ENCODE data around the gene BANK1. TPM values are rescaled to one million over a fixed set of nuclear protein-coding genes. Genes with fewer than 3 reads are reported as not detected.

Gene BANK1
- total and polyA plus RNA-seq, 10 of the 15 experiments (the other 5 are each of a cell fraction or from before 2014, with no cell fraction given): 0.13 to 2.1 (median 0.42) TPM

- H3K27ac ChIP-seq (ENCODE audit: control insufficient read depth, insufficient read depth): no peak overlapping the region
- ChIA-PET RAD21 (ENCODE audit: unreplicated experiment) (no interaction called here), SMC1A (ENCODE audit: uncharacterized antibody, unreplicated experiment) (interaction anchor here (1.3 kb wide), 1 partner anchor 21 kb away, joined by 4 read pairs; no protein-coding TSS in a partner anchor), POLR2A (no interaction called here), CTCF (no interaction called here)
- no peak for TF ChIP-seq ESRRA (IDR thresholded peaks at IDR 0.05; ENCODE audit: low read length)
- TF ChIP-seq POU2F2 (IDR thresholded peaks at IDR 0.05; ENCODE audit: borderline replicate concordance, low read depth, low read length): no peak
- TF ChIP-seq LARP7 (IDR thresholded peaks at IDR 0.05): no peak
- no peak for TF ChIP-seq NR2F1 (conservative IDR thresholded peaks at IDR 0.05)
- no peak for TF ChIP-seq HDGF (IDR thresholded peaks at IDR 0.05)
- TF ChIP-seq MXI1 (IDR thresholded peaks at IDR 0.05; ENCODE audit: low read depth, low read length): no peak
- no peak for TF ChIP-seq BACH1 (IDR thresholded peaks at IDR 0.05; ENCODE audit: borderline replicate concordance)
- no peak for TF ChIP-seq SKIL (IDR thresholded peaks at IDR 0.05; ENCODE audit: low read depth, poor library complexity, severe bottlenecking)
- TF ChIP-seq SRF (IDR thresholded peaks at IDR 0.05; ENCODE audit: low read depth in 2 of 2, low read length in 2 of 2): no peak
- no peak for TF ChIP-seq ZNF274 (IDR thresholded peaks at IDR 0.05; ENCODE audit: insufficient read depth, insufficient read length)
- H3K9me3 ChIP-seq (replicated peaks; ENCODE audit: control insufficient read depth, insufficient read depth, low read length): no peaks in the 10 kb centered on the region
- no peak for ATAC-seq
- no peaks in the 10 kb centered on the region for H3K36me3 ChIP-seq (ENCODE audit: control insufficient read depth in 2 of 2, insufficient read depth in 2 of 2, low read length in 1 of 2)
- H3K27me3 ChIP-seq (replicated peaks in 1 of 2; ENCODE audit: control insufficient read depth in 2 of 2, insufficient read depth in 2 of 2, low read length in 1 of 2): no peaks in the 10 kb centered on the region
- H3K4me2 ChIP-seq (ENCODE audit: control insufficient read depth, insufficient read depth): no peak overlapping the region
- no peak for DNase-seq (ENCODE audit: low read depth, low spot score)
- no peak overlapping the region for H3K9ac ChIP-seq (ENCODE audit: control insufficient read depth, insufficient read depth, low read length)
- no peaks in the 10 kb centered on the region for H3K4me1 ChIP-seq (ENCODE audit: control insufficient read depth, insufficient read depth, low read length)
- no peaks in the 10 kb centered on the region for H3K79me2 ChIP-seq (ENCODE audit: control insufficient read depth, insufficient read depth, low read length)
- BruUV-seq (replicated peaks): no TSS peak
- FAIRE-seq: no peak
- WGBS (ENCODE audit: insufficient coverage, insufficient replicate concordance, low lambda C conversion rate, missing lambda C conversion rate): 28% methylated on average over 4 of the region's 4 CpGs
- intact Hi-C loops (cut with micrococcal nuclease; ENCODE audit: unreplicated experiment) (no loop called here), in situ Hi-C loops (cut with MboI) (no loop called here)
- H3K4me3 ChIP-seq: no peak overlapping the region
- H2AFZ ChIP-seq (ENCODE audit: control insufficient read depth, low read depth, low read length): no peak overlapping the region
- no peaks in the 10 kb centered on the region for H4K20me1 ChIP-seq (ENCODE audit: control insufficient read depth, insufficient read depth)
Measured at GRCh38 chr4:101960431-101960830, 169.9 kb downstream of the BANK1 start.

Data from GM12878 (cell line).